SU-DHL-6 (cell line): ENCODE measurements around the gene MTARC1.

Source experiments
- H2AFZ ChIP-seq: fragments of 200-600 bp; sonication (generic); 2 replicates; pipeline ENCODE4 v1.6.1; 2014; ENCODE audit warnings: low read depth, mild to moderate bottlenecking, moderate library complexity, mixed read lengths, antibody characterized with exemption, low read length; ENCODE audit not compliant: severe bottlenecking
- H3F3A ChIP-seq: fragments of 200-600 bp; shearing (Covaris generic); 2 replicates; pipeline ENCODE4 v1.6.0; 2016; ENCODE audit warnings: antibody characterized with exemption, mild to moderate bottlenecking; ENCODE audit not compliant: insufficient read depth
- H3K27ac ChIP-seq: fragments of 200-600 bp; sonication (generic); 2 replicates; pipeline ENCODE4 v1.5.1; 2016; ENCODE audit warnings: low read depth, mild to moderate bottlenecking, low read length, moderate library complexity, mixed read lengths
- H3K27me3 ChIP-seq: fragments of 200-600 bp; sonication (generic), shearing (Covaris generic); 2 replicates; pipeline ENCODE4 v1.6.0; 2014; ENCODE audit warnings: mild to moderate bottlenecking, low read length
- H3K36me3 ChIP-seq: fragments of 200-600 bp; sonication (generic); 2 replicates; pipeline ENCODE4 v1.6.1; 2014; ENCODE audit warnings: mild to moderate bottlenecking, low read length, mixed read lengths
- H3K4me2 ChIP-seq: fragments of 300-600, 200-600 bp; shearing (Covaris generic), sonication (generic); 2 replicates; pipeline ENCODE4 v1.6.0; 2014; ENCODE audit warnings: low read length, low read depth, mild to moderate bottlenecking; ENCODE audit not compliant: poor library complexity, severe bottlenecking
- H3K4me3 ChIP-seq: fragments of 200-600 bp; sonication (generic); 2 replicates; pipeline ENCODE4 v1.5.1; 2014; ENCODE audit warnings: antibody characterized with exemption, low read length, mild to moderate bottlenecking, mixed read lengths; ENCODE audit not compliant: insufficient read depth, poor library complexity, severe bottlenecking
- H3K79me2 ChIP-seq: fragments of 200-600 bp; sonication (generic); 2 replicates; pipeline ENCODE4 v1.6.1; 2014; ENCODE audit warnings: mild to moderate bottlenecking, low read length, moderate library complexity; ENCODE audit not compliant: insufficient read depth
- H3K9ac ChIP-seq: fragments of 200-600 bp; sonication (generic); 2 replicates; pipeline ENCODE4 v1.7.0; 2014; ENCODE audit warnings: mild to moderate bottlenecking, low read length
- H3K9me2 ChIP-seq: fragments of 200-600 bp; sonication (generic); replicated peaks from 2 replicates; pipeline ENCODE4 v1.6.1; 2014; ENCODE audit warnings: low read length; ENCODE audit not compliant: insufficient read depth
- H3K9me3 ChIP-seq: fragments of 200-600 bp; sonication (generic); 2 replicates; pipeline ENCODE4 v1.6.1; 2014; ENCODE audit warnings: low read length, mixed read lengths; ENCODE audit not compliant: insufficient read depth
- H4K20me1 ChIP-seq: fragments of 200-600 bp; sonication (generic); 2 replicates; pipeline ENCODE4 v1.6.1; 2014; ENCODE audit warnings: low read depth, mild to moderate bottlenecking, antibody characterized with exemption, low read length, moderate library complexity, mixed read lengths
- EZH2phosphoT487 ChIP-seq: fragments of 200-600 bp; sonication (generic), shearing (Covaris generic); conservative IDR thresholded peaks from 2 replicates; pipeline ENCODE4 v1.6.1; 2018; ENCODE audit warnings: mild to moderate bottlenecking, antibody characterized with exemption, low read length, moderate library complexity, mixed read lengths
- TF ChIP-seq, protein P1 (sequence below): fragments of 200-600 bp; sonication (generic); IDR thresholded peaks from one replicate; pipeline ENCODE4 v1.5.1; 2017; ENCODE audit warnings: antibody characterized with exemption, mild to moderate bottlenecking, low read length, moderate library complexity; ENCODE audit not compliant: insufficient read depth, poor library complexity, severe bottlenecking

MTARC1 gene

GRCh38 chr1:220785166-220786056 is 1.3 kb upstream of the MTARC1 start:
- no peaks in the 10 kb centered on the region for H3K9me3 ChIP-seq
- no peak overlapping the region for H3K4me2 ChIP-seq
- H3K4me3 ChIP-seq: no peak overlapping the region
- no peaks in the 10 kb centered on the region for H3K9me2 ChIP-seq
- H3K27ac ChIP-seq: no peak overlapping the region
- H3K79me2 ChIP-seq: no peaks in the 10 kb centered on the region
- H3K27me3 ChIP-seq: no peaks in the 10 kb centered on the region
- H3K36me3 ChIP-seq: no peaks in the 10 kb centered on the region
- no peaks in the 10 kb centered on the region for H4K20me1 ChIP-seq
- H2AFZ ChIP-seq: no peak overlapping the region
- H3F3A ChIP-seq: no peaks in the 10 kb centered on the region
- H3K9ac ChIP-seq: no peak overlapping the region
- TF ChIP-seq EZH2phosphoT487: no peak
- TF ChIP-seq, protein P1, sequence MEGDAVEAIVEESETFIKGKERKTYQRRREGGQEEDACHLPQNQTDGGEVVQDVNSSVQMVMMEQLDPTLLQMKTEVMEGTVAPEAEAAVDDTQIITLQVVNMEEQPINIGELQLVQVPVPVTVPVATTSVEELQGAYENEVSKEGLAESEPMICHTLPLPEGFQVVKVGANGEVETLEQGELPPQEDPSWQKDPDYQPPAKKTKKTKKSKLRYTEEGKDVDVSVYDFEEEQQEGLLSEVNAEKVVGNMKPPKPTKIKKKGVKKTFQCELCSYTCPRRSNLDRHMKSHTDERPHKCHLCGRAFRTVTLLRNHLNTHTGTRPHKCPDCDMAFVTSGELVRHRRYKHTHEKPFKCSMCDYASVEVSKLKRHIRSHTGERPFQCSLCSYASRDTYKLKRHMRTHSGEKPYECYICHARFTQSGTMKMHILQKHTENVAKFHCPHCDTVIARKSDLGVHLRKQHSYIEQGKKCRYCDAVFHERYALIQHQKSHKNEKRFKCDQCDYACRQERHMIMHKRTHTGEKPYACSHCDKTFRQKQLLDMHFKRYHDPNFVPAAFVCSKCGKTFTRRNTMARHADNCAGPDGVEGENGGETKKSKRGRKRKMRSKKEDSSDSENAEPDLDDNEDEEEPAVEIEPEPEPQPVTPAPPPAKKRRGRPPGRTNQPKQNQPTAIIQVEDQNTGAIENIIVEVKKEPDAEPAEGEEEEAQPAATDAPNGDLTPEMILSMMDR: no peak

- Histone ChIP-seq H3K9ac (no peak overlapping the region), H3K36me3 (no peaks in the 10 kb centered on the region), H3K4me3 (no peak overlapping the region), H4K20me1 (no peaks in the 10 kb centered on the region), H3K79me2 (no peaks in the 10 kb centered on the region), H2AFZ (no peak overlapping the region), H3K4me2 (no peak overlapping the region), H3K27me3 (no peaks in the 10 kb centered on the region), H3F3A (no peaks in the 10 kb centered on the region), H3K9me3 (no peaks in the 10 kb centered on the region), H3K27ac (no peak overlapping the region), H3K9me2 (no peaks in the 10 kb centered on the region)
- no peak for TF ChIP-seq EZH2phosphoT487
- TF ChIP-seq, protein P1: no peak
Measured at GRCh38 chr1:220786057-220786336, 716 bp upstream of the MTARC1 start.

DNA sequence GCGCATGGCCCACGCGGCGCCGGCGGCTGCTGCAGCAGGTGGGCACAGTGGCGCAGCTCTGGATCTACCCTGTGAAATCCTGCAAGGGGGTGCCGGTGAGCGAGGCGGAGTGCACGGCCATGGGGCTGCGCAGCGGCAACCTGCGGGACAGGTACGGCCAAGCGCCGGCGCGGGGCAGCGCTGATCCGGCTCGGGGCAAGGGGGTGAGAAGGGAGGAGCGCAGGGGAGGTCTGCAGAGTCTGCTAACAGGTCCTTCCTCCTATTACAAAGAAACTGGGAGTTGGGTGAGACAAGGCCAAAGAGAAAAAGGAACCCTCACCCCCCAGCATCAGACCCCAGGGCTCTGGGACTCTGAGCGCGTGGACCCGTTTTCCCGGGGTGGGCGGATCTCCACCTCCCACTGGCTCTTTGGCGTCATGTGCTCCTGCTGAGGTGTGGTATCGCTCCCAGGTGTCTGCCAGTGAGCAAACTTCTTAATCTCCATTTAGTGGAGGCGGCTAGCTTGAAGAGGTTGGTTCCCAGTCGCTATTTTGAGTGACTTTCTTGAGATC is 431 bp downstream of the MTARC1 start:
- H3K27ac ChIP-seq: no peak overlapping the region
- no peak overlapping the region for H2AFZ ChIP-seq
- H3K4me2 ChIP-seq: no peak overlapping the region
- H3K9ac ChIP-seq: no peak overlapping the region
- H3F3A ChIP-seq: no peaks in the 10 kb centered on the region
- H4K20me1 ChIP-seq: no peaks in the 10 kb centered on the region
- H3K4me3 ChIP-seq: no peak overlapping the region
- no peak for TF ChIP-seq EZH2phosphoT487
- TF ChIP-seq, protein P1: no peak
- H3K9me3 ChIP-seq: no peaks in the 10 kb centered on the region
- no peaks in the 10 kb centered on the region for H3K79me2 ChIP-seq
- H3K36me3 ChIP-seq: no peaks in the 10 kb centered on the region
- no peaks in the 10 kb centered on the region for H3K9me2 ChIP-seq
- no peaks in the 10 kb centered on the region for H3K27me3 ChIP-seq
